ENCODE measurements around the gene LRP3.
"Not testable (repeated sequence)": the region's sequence is repeated elsewhere in the genome, so short reads cannot be mapped to it uniquely, and the experiment has no call there.

The LRP3 gene

DNA sequence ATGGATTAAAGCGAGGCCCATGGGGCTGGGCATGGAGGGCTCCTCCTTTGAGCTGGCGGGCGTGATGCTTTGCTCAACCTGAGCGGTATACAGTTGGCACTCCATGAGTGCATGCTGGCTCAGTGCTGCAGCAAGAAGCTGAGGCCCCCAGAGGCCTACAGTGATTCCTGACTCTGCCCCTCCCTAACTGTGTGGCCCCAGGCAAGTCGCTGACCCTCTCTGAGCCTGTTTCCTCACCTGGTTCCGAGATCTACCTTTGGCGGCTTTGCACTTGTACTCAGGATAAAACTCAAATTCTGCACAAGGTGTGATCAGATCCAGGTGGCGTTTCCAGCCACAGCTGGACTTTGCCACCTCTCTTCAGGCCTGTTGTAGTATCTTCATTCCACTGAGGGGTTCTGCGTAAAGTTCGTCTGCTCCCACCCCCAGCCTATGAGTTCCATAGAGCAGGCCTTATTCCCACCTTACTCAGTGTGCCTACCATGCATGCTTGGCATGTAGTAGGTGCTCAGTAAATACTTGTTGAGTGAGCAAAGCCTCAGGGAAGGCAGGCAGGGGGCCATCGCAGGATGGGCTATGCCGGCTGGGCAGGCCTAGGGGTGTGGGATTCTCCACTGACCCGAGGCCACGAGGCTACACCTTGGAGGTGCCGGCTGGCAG is 7.9 kb downstream of the LRP3 start:
- Mint-ChIP-seq H3K4me1 (no peaks in the 10 kb centered on the region), H3K27me3 (peaks cover 16% of the 10 kb centered on the region), H3K27ac (no peak overlapping the region), H3K9me3 (no peaks in the 10 kb centered on the region), H3K36me3 (no peaks in the 10 kb centered on the region), H3K4me3 (no peak overlapping the region)
- no peak for DNase-seq
- CTCF ChIA-PET = interaction anchor here (1.0 kb wide), 1 partner anchor 17 kb away, joined by 4 read pairs; no protein-coding TSS in a partner anchor

DNA sequence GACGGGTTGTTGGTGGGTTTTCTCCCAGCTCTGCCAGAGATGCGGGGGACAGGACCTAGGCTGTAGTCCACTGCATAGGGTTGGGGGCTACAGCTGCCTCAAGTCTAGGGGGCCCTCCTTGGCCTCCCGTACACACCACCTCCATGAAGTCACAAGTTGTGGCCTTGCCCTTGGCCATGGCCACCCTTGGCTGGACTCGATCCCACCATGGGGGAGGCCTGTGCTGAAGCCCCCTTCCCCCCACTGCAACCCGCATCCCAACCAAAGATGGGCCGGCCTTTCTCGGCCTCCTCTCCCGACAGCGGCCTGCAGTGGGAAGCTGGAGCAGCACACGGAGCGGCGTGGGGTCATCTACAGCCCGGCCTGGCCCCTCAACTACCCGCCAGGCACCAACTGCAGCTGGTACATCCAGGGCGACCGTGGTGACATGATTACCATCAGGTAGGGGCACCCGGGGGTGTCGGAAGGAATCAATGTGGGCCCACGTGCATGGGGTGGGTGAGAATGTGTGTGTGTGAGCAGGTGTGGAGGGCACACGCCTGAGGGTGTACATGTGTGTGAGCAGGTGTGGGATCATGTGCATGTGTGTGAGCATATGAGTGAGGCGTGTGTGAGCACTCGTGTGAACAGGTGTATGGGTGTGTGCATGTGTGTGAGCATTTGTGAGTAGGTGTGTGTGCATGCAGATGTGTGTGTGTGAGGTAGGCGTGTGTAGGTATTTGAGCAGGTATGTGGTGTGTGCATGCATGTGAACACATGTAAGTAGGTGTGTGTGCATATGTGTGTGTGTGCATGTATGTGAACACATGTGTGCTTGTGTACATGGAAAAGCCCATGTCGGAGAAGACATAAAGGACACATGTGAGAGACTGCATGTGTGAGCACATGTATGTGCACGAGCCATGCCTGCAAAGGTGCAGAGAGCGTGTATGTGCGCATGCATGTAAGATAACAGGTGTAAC is 8.7 kb downstream of the LRP3 start:
- Mint-ChIP-seq H3K9me3 (no peaks in the 10 kb centered on the region), H3K27me3 (peaks cover 9% of the 10 kb centered on the region), H3K27ac (no peak overlapping the region), H3K4me1 (no peaks in the 10 kb centered on the region), H3K36me3 (no peaks in the 10 kb centered on the region), H3K4me3 (no peak overlapping the region)
- no peak for DNase-seq
- CTCF ChIA-PET = interaction anchor here (1.0 kb wide), 1 partner anchor 18 kb away, joined by 4 read pairs; no protein-coding TSS in a partner anchor

DNA sequence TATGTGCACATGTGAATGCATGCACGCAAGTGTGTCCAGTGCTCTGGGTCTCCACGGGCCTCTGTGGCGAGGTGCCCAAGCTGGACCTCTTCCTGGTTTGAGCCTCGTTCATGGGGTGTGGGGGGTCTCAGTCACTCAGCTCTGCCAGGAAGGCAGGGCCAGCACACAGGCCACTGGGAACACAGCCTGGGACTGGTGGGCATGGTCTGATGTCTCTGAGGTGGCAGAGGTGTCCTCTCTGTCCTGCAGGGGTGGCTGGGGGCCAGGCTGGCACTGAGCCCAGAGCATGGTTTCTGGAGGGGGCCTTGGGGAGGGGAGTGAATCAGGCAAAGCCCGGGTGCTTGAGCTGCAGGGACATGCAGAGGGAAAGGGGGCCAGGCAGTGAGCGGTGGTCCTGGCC is 9.4 kb downstream of the LRP3 start:
- no peak overlapping the region for H3K27ac Mint-ChIP-seq
- peaks cover 7% of the 10 kb centered on the region for H3K27me3 Mint-ChIP-seq
- no peaks in the 10 kb centered on the region for H3K4me1 Mint-ChIP-seq
- no peaks in the 10 kb centered on the region for H3K9me3 Mint-ChIP-seq
- CTCF ChIA-PET = no interaction called here
- H3K36me3 Mint-ChIP-seq = no peaks in the 10 kb centered on the region
- no peak for DNase-seq
- H3K4me3 Mint-ChIP-seq = no peak overlapping the region

- Mint-ChIP-seq H3K36me3 (no peaks in the 10 kb centered on the region), H3K27me3 (peaks cover 3% of the 10 kb centered on the region), H3K9me3 (no peaks in the 10 kb centered on the region), H3K27ac (no peak overlapping the region), H3K4me3 (no peak overlapping the region), H3K4me1 (no peaks in the 10 kb centered on the region)
- no peak for DNase-seq
- CTCF ChIA-PET = no interaction called here
Observed at GRCh38 chr19:33204136-33204973, 10.2 kb downstream of the LRP3 start.

DNA sequence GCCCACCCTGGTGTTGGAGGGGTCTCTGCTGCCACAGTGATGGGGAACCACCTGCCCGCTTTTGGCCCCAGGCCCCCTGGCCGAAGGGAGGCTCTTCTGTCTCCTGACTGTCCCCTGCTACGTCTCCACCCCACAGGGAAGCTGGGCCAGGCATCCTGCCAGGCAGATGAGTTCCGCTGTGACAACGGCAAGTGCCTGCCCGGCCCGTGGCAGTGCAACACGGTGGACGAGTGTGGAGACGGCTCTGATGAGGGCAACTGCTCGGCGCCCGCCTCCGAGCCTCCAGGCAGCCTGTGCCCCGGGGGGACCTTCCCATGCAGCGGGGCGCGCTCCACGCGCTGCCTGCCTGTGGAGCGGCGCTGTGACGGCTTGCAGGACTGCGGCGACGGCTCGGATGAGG is 11.0 kb downstream of the LRP3 start:
- H3K36me3 Mint-ChIP-seq = no peaks in the 10 kb centered on the region
- H3K9me3 Mint-ChIP-seq = no peaks in the 10 kb centered on the region
- DNase-seq = no peak
- H3K27ac Mint-ChIP-seq = no peak overlapping the region
- CTCF ChIA-PET = interaction anchor here (0.5 kb wide), 1 partner anchor 120 kb away, joined by 3 read pairs; no protein-coding TSS in a partner anchor
- H3K27me3 Mint-ChIP-seq = peaks cover 3% of the 10 kb centered on the region
- H3K4me1 Mint-ChIP-seq = no peaks in the 10 kb centered on the region
- no peak overlapping the region for H3K4me3 Mint-ChIP-seq

DNA sequence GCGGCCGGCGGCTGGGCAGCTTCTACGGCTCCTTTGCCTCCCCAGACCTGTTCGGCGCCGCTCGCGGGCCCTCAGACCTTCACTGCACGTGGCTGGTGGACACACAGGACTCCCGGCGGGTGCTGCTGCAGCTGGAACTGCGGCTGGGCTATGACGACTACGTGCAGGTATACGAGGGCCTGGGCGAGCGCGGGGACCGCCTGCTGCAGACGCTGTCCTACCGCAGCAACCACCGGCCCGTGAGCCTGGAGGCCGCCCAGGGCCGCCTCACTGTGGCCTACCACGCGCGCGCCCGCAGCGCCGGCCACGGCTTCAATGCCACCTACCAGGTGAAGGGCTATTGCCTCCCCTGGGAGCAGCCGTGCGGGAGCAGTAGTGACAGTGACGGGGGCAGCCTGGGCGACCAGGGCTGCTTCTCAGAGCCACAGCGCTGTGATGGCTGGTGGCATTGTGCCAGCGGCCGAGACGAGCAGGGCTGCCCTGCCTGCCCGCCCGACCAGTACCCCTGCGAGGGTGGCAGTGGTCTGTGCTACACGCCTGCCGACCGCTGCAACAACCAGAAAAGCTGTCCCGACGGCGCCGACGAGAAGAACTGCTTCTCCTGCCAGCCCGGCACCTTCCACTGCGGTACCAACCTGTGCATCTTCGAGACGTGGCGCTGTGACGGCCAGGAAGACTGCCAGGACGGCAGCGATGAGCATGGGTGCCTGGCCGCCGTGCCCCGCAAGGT is 11.6 kb downstream of the LRP3 start:
- Mint-ChIP-seq H3K27ac (no peak overlapping the region), H3K36me3 (no peaks in the 10 kb centered on the region), H3K4me1 (no peaks in the 10 kb centered on the region), H3K9me3 (no peaks in the 10 kb centered on the region), H3K4me3 (no peak overlapping the region), H3K27me3 (no peaks in the 10 kb centered on the region)
- no peak for DNase-seq
- CTCF ChIA-PET = interaction anchor here (0.5 kb wide), 1 partner anchor 119 kb away, joined by 3 read pairs; no protein-coding TSS in a partner anchor

- no peaks in the 10 kb centered on the region for H3K27me3 Mint-ChIP-seq
- no peaks in the 10 kb centered on the region for H3K36me3 Mint-ChIP-seq
- H3K9me3 Mint-ChIP-seq = no peaks in the 10 kb centered on the region
- H3K4me1 Mint-ChIP-seq = no peaks in the 10 kb centered on the region
- DNase-seq = no peak
- H3K27ac Mint-ChIP-seq = no peak overlapping the region
- no peak overlapping the region for H3K4me3 Mint-ChIP-seq
- CTCF ChIA-PET = no interaction called here
Observed at GRCh38 chr19:33206261-33207039, 12.3 kb downstream of the LRP3 start.

DNA sequence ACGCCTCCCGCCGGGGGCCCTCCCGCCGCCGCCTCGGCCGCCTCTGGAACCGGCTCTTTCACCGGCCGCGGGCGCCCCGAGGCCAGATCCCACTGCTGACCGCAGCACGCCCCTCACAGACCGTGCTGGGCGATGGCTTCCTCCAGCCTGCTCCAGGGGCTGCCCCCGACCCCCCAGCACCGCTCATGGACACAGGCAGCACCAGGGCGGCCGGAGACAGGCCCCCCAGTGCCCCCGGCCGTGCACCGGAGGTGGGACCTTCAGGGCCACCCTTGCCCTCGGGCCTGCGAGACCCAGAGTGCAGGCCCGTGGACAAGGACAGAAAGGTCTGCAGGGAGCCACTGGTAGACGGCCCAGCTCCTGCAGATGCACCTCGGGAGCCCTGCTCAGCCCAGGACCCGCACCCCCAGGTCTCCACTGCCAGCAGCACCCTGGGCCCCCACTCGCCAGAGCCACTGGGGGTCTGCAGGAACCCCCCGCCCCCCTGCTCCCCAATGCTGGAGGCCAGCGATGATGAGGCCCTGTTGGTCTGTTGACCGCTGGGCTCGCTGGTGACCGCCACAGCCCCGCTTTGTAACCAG is 13.0 kb downstream of the LRP3 start:
- Mint-ChIP-seq H3K36me3 (no peaks in the 10 kb centered on the region), H3K9me3 (no peaks in the 10 kb centered on the region), H3K4me3 (no peak overlapping the region), H3K27ac (no peak overlapping the region), H3K4me1 (no peaks in the 10 kb centered on the region), H3K27me3 (no peaks in the 10 kb centered on the region)
- no peak for DNase-seq
- CTCF ChIA-PET = no interaction called here

GRCh38 chr19:33207903-33208302 is 13.8 kb downstream of the LRP3 start:
- H3K27me3 Mint-ChIP-seq = no peaks in the 10 kb centered on the region
- H3K4me3 Mint-ChIP-seq = no peak overlapping the region
- no peak overlapping the region for H3K27ac Mint-ChIP-seq
- no peaks in the 10 kb centered on the region for H3K36me3 Mint-ChIP-seq
- H3K4me1 Mint-ChIP-seq = no peaks in the 10 kb centered on the region
- CTCF ChIA-PET = no interaction called here
- no peak for DNase-seq
- no peaks in the 10 kb centered on the region for H3K9me3 Mint-ChIP-seq

DNA sequence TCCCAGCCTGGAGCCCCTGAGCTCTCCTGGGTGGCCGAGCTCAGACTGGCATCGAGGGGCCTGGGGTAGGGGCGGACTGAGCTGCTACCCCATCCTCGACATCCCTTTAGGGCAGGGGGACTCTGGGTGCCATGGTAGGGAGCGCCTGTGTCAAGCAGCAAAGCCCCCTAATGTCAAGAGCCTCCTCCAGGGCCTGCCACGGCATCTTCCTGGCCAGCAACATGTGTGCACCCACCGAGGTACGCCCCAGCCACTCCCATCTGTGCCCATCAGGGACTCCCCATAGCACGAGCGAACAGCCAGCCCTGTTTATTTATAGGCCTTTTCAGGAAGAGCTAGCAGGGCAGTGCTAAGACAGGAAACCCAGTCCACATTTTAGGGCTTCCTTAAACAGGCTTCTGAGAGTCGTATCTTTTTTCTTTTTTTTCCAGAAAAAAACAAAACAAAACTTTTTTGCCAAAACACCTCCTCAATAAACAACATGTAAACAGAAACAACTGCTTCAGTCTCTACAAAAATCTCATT is 14.3 kb downstream of the LRP3 start:
- Mint-ChIP-seq H3K36me3 (no peaks in the 10 kb centered on the region), H3K4me3 (no peak overlapping the region), H3K4me1 (no peaks in the 10 kb centered on the region), H3K9me3 (no peaks in the 10 kb centered on the region), H3K27ac (no peak overlapping the region), H3K27me3 (no peaks in the 10 kb centered on the region)
- DNase-seq = no peak
- CTCF ChIA-PET = no interaction called here

DNA sequence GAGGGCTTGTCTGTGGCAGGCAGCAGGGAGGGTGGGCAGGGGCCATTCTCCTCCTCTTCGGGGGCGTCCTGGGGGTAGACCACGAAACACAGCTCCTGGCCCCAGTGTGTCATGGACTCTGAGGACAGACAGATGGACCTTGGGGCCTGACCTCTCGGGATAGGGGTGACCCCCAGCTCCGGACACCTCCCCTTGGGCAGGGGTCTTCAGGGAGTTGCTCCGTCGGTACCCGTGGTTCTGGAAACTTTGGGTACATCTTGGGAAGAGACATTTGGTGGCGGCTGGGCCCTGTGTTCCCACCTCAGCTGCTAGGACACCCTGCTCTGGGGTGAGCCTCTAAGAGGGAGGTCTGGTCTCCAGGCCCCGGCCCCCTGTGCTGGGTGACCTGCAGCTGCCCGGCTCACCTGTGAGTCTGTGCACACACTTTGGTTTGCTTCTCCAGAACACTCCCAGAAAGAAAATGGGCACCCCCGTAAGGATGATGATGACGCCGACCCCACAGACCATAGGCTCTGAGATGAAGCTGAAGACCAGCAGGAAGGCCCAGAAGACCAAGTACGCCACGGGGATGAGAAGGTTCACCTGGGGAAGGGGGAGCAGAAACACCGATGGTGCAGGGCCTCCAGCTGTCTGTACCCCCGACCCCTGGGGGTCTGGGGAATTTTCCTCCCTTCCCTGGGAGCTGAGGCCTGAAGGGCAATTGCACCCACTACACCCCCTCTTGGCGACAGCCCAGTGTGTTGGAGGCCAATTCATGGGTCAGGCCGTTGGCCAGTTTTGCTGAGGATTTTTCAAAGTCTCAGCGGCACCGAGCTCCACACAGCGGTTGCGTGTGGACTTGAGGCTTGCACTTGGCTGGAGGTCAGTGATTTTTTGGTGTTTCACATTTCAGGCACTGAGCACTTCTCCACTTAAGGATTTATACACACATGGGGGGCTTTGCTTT is 15.0 kb downstream of the LRP3 start:
- H3K9me3 Mint-ChIP-seq = no peaks in the 10 kb centered on the region
- H3K27me3 Mint-ChIP-seq = no peaks in the 10 kb centered on the region
- no peaks in the 10 kb centered on the region for H3K4me1 Mint-ChIP-seq
- DNase-seq = no peak
- no peak overlapping the region for H3K27ac Mint-ChIP-seq
- H3K36me3 Mint-ChIP-seq = no peaks in the 10 kb centered on the region
- CTCF ChIA-PET = no interaction called here
- H3K4me3 Mint-ChIP-seq = no peak overlapping the region

- DNase-seq, H3K4me1 Mint-ChIP-seq, H3K36me3 Mint-ChIP-seq, H3K4me3 Mint-ChIP-seq, H3K9me3 Mint-ChIP-seq, CTCF ChIA-PET, H3K27me3 Mint-ChIP-seq, H3K27ac Mint-ChIP-seq: not testable (repeated sequence)
Observed at GRCh38 chr19:33209850-33210230, 15.7 kb downstream of the LRP3 start.
